Astrocyte of the spinal cord (primary cell): ENCODE results near the gene PTPN14.

Experiments
- DNase-seq: peaks from one replicate; pipeline ENCODE4 v3.0.0; 2011; ENCODE audit warnings: low read depth, low spot score
- H3K4me3 ChIP-seq: 2 replicates; pipeline ENCODE4 v1.5.1; 2011; ENCODE audit warnings: low read depth, mild to moderate bottlenecking, low read length, moderate library complexity
- CTCF ChIP-seq: IDR thresholded peaks from 2 replicates; pipeline ENCODE4 v1.5.1; 2012; ENCODE audit warnings: low read depth, mild to moderate bottlenecking, low read length, inconsistent platforms
- in situ Hi-C: cut with HindIII; loops from 2 replicates; pipeline ENCODE4 v1.10.0; 2017; ENCODE audit warnings: low sequenced_read_pairs

The PTPN14 gene

GRCh38 chr1:214393086-214393485, 158.3 kb downstream of the PTPN14 start:
- TF ChIP-seq CTCF: no peak
- in situ Hi-C loops: no loop called here
- no peak for DNase-seq
- no peak overlapping the region for H3K4me3 ChIP-seq

GRCh38 chr1:214391873-214392645, 159.3 kb downstream of the PTPN14 start:
- in situ Hi-C loops: no loop called here
- no peak for TF ChIP-seq CTCF
- DNase-seq: no peak
- H3K4me3 ChIP-seq: no peak overlapping the region

GRCh38 chr1:214389734-214390133, 161.7 kb downstream of the PTPN14 start:
- H3K4me3 ChIP-seq: no peak overlapping the region
- TF ChIP-seq CTCF: no peak
- DNase-seq: no peak
- in situ Hi-C loops: no loop called here

GRCh38 chr1:214386747-214387146, 164.7 kb downstream of the PTPN14 start:
- no peak overlapping the region for H3K4me3 ChIP-seq
- in situ Hi-C loops: no loop called here
- TF ChIP-seq CTCF: no peak
- DNase-seq: peak; percentile 80

- DNase-seq: no peak
- no peak for TF ChIP-seq CTCF
- no peak overlapping the region for H3K4me3 ChIP-seq
- in situ Hi-C loops: no loop called here
These were observed 165.1 kb downstream of the PTPN14 start for GRCh38 chr1:214386333-214386732.

GRCh38 chr1:214385428-214385827, 166.0 kb downstream of the PTPN14 start:
- in situ Hi-C loops: no loop called here
- TF ChIP-seq CTCF: no peak
- no peak overlapping the region for H3K4me3 ChIP-seq
- DNase-seq: no peak
